SK-N-SH (cell line): ENCODE results near the gene TOM1L2. TPM values are rescaled to one million over a fixed set of nuclear protein-coding genes. Genes with fewer than 3 reads are reported as not detected.

Source experiments
- CHD2 ChIP-seq: fragments of 150-350 bp; IDR thresholded peaks from 2 replicates; pipeline ENCODE4 v1.6.1; 2018; ENCODE audit warnings: low read length; ENCODE audit not compliant: partially characterized antibody
- CTCF ChIP-seq: fragments of 200-600 bp; sonication (generic); IDR thresholded peaks from 2 replicates; pipeline ENCODE4 v1.6.1; 2017; ENCODE audit warnings: antibody characterized with exemption, mild to moderate bottlenecking, moderate library complexity
- ELF1 ChIP-seq: IDR thresholded peaks from 2 replicates; pipeline ENCODE4 v1.4.0; 2012
- EP300 ChIP-seq, 2 experiments: IDR thresholded peaks; 2 replicates each; pipeline versions ENCODE4 v1.4.0 to v1.6.1; 2012; ENCODE audit warnings: borderline replicate concordance in 1 of 2, low read depth in 1 of 2, low read length in 1 of 2
- EZH2phosphoT487 ChIP-seq: fragments of 200-600 bp; sonication (generic); IDR thresholded peaks from 2 replicates; pipeline ENCODE4 v1.6.1; 2017; ENCODE audit warnings: low read depth, mixed run types, mild to moderate bottlenecking, antibody characterized with exemption, moderate library complexity, borderline replicate concordance
- FOSL2 ChIP-seq: IDR thresholded peaks from 2 replicates; pipeline ENCODE4 v1.4.0; 2012; ENCODE audit warnings: low read depth, mild to moderate bottlenecking, moderate library complexity, borderline replicate concordance
- FOXJ3 ChIP-seq: sonication (generic); formaldehyde crosslinking; IDR thresholded peaks from 2 replicates; pipeline ENCODE4 v1.5.1; 2020; ENCODE audit warnings: mild to moderate bottlenecking, missing genetic modification reagents
- FOXM1 ChIP-seq: IDR thresholded peaks from 2 replicates; pipeline ENCODE4 v1.4.0; 2012; ENCODE audit warnings: low read depth, mild to moderate bottlenecking
- GABPA ChIP-seq: IDR thresholded peaks from 2 replicates; pipeline ENCODE4 v1.4.0; 2012; ENCODE audit warnings: low read depth, mild to moderate bottlenecking
- IRF3 ChIP-seq: fragments of 150-350 bp; IDR thresholded peaks from 2 replicates; pipeline ENCODE4 v1.6.1; 2016; ENCODE audit warnings: mild to moderate bottlenecking, low read depth, low read length
- JUND ChIP-seq: IDR thresholded peaks from 2 replicates; pipeline ENCODE4 v1.4.0; 2012
- MAX ChIP-seq: IDR thresholded peaks from 2 replicates; pipeline ENCODE4 v1.4.0; 2012; ENCODE audit warnings: low read depth
- MEF2A ChIP-seq: IDR thresholded peaks from 2 replicates; pipeline ENCODE4 v1.4.0; 2012; ENCODE audit warnings: low read depth, borderline replicate concordance
- NFIC ChIP-seq: IDR thresholded peaks from 2 replicates; pipeline ENCODE4 v1.4.0; 2012; ENCODE audit warnings: borderline replicate concordance
- PBX3 ChIP-seq: IDR thresholded peaks from 2 replicates; pipeline ENCODE4; 2012
- POLR2AphosphoS5 ChIP-seq: IDR thresholded peaks from 2 replicates; pipeline ENCODE4 v1.6.1; 2012; ENCODE audit warnings: low read depth, low read length
- RAD21 ChIP-seq: IDR thresholded peaks from 2 replicates; pipeline ENCODE4 v1.6.1; 2012; ENCODE audit warnings: mild to moderate bottlenecking, low read length
- RFX5 ChIP-seq: IDR thresholded peaks from 2 replicates; pipeline ENCODE4 v1.6.1; 2012; ENCODE audit warnings: mild to moderate bottlenecking, improper control_type of control experiment, low read length
- RXRA ChIP-seq: IDR thresholded peaks from 2 replicates; pipeline ENCODE4 v1.4.0; 2012; ENCODE audit warnings: low read depth, mild to moderate bottlenecking, borderline replicate concordance
- SIN3A ChIP-seq: IDR thresholded peaks from 2 replicates; pipeline ENCODE4 v1.6.1; 2012; ENCODE audit warnings: low read depth, mild to moderate bottlenecking, low read length, moderate library complexity, borderline replicate concordance
- SMC3 ChIP-seq: IDR thresholded peaks from 2 replicates; pipeline ENCODE4 v1.6.1; 2012; ENCODE audit warnings: low read depth, low read length, improper control_type of control experiment
- TAF1 ChIP-seq: IDR thresholded peaks from 2 replicates; pipeline ENCODE4 v1.6.1; 2012; ENCODE audit warnings: low read depth, mild to moderate bottlenecking, low read length, moderate library complexity, borderline replicate concordance
- TCF12 ChIP-seq: IDR thresholded peaks from 2 replicates; pipeline ENCODE4 v1.4.0; 2012
- TEAD4 ChIP-seq: IDR thresholded peaks from 2 replicates; pipeline ENCODE4 v1.4.0; 2012; ENCODE audit warnings: mild to moderate bottlenecking, borderline replicate concordance; ENCODE audit not compliant: insufficient read depth
- USF2 ChIP-seq: fragments of 150-350 bp; IDR thresholded peaks from 2 replicates; pipeline ENCODE4 v1.6.1; 2017; ENCODE audit warnings: antibody characterized with exemption, low read length, low read depth, borderline replicate concordance
- YY1 ChIP-seq: IDR thresholded peaks from 2 replicates; pipeline ENCODE4 v1.4.0; 2012; ENCODE audit warnings: low read depth, mild to moderate bottlenecking
- ZBTB33 ChIP-seq: IDR thresholded peaks from 2 replicates; pipeline ENCODE4 v1.4.0; 2012; ENCODE audit warnings: low read depth, borderline replicate concordance
- polyA plus RNA-seq, 3 experiments: library from polyadenylated mRNA; depleted of rRNA; stranded (reverse); fragments of >200 nt; gene quantifications; 2 replicates each; pipeline ENCODE4 v1.2.3, GENCODE V29; 2012

The TOM1L2 gene
- polyA plus RNA-seq, 1 of the 3 experiments (the other 2 are of a cell fraction) = 85.4 TPM

GRCh38 chr17:17839791-17840707 is 132.2 kb downstream of the TOM1L2 start (continued):
- TF ChIP-seq USF2 (no peak), ELF1 (no peak), CTCF (no peak), MEF2A (no peak), POLR2AphosphoS5 (peak; percentile 85), PBX3 (no peak), ZBTB33 (no peak), SIN3A (no peak), EZH2phosphoT487 (no peak), EP300 (IDR thresholded peaks at IDR 0.05; ENCODE audit: borderline replicate concordance in 1 of 2, low read depth in 1 of 2, low read length in 1 of 2) (no peak; a peak in 1 of 4 replicates), RAD21 (no peak), NFIC (no peak; the same call in none of the 2 replicates), RFX5 (0 out of 2 replicates have a peak, but pooled peaks have one; percentile 40), TCF12 (peak; percentile 24; the same call in 1 of the 2 replicates), SMC3 (no peak), YY1 (no peak), TAF1 (peak; percentile 49; the same call in 1 of the 2 replicates), IRF3 (no peak), MAX (no peak; the same call in none of the 2 replicates), CHD2 (no peak), FOXJ3 (CRISPR knock-in tag) (no peak), FOSL2 (no peak), TEAD4 (no peak), RXRA (peak; percentile 67; the same call in 1 of the 2 replicates), FOXM1 (no peak), GABPA (peak; percentile 79), JUND (no peak)
